BE2C (cell line): ENCODE results near the gene TCEAL9. TPM values are rescaled to one million over a fixed set of nuclear protein-coding genes. Genes with fewer than 3 reads are reported as not detected.

Experiments used
- DNase-seq: peaks from one replicate; pipeline ENCODE4 v3.0.0-alpha.2; 2020
- H3K27me3 ChIP-seq: fragments of 250-450 bp; sonication (Bioruptor Pico); 2 replicates; pipeline ENCODE4 v1.5.1; 2020; ENCODE audit warnings: mild to moderate bottlenecking
- H3K36me3 ChIP-seq: fragments of 250-450 bp; sonication (Bioruptor Pico); 2 replicates; pipeline ENCODE4 v1.5.1; 2020; ENCODE audit warnings: mild to moderate bottlenecking
- H3K4me1 ChIP-seq: fragments of 250-450 bp; sonication (Bioruptor Pico); 2 replicates; pipeline ENCODE4 v1.5.1; 2020
- H3K4me3 ChIP-seq: 2 replicates; pipeline ENCODE4 v1.5.1; 2011; ENCODE audit warnings: low read depth, low read length
- H3K9me3 ChIP-seq: fragments of 250-450 bp; sonication (Bioruptor Pico); 2 replicates; pipeline ENCODE4 v1.5.1; 2020
- CTCF ChIP-seq: IDR thresholded peaks from 2 replicates; pipeline ENCODE4 v1.5.1; 2012; ENCODE audit warnings: mild to moderate bottlenecking, low read depth, low read length
- polyA plus RNA-seq: library from polyadenylated mRNA; unstranded; fragments of >200 nt; gene quantifications from one replicate; pipeline ENCODE4 v1.2.1, GENCODE V29; 2012; ENCODE audit warnings: low read depth, missing spikeins; ENCODE audit not compliant: insufficient read length, insufficient read depth

Gene TCEAL9
- 43.2 TPM for polyA plus RNA-seq

- peak; percentile 58 for DNase-seq
- no peaks in the 10 kb centered on the region for H3K4me1 ChIP-seq
- no peaks in the 10 kb centered on the region for H3K9me3 ChIP-seq
- H3K36me3 ChIP-seq = no peaks in the 10 kb centered on the region
- H3K27me3 ChIP-seq = no peaks in the 10 kb centered on the region
- H3K4me3 ChIP-seq = peak within 1 kb of the TSS; percentile 91
- no peak for TF ChIP-seq CTCF
Observed at GRCh38 chrX:103356130-103356798, at the start of gene TCEAL9. TSS of gene TCEAL9 (plus strand) at chrX:103356506. CDS start at chrX:103357685, 1,179 bp downstream.

- peak overlapping the region; percentile 71 for H3K4me3 ChIP-seq
- H3K9me3 ChIP-seq = no peaks in the 10 kb centered on the region
- TF ChIP-seq CTCF = no peak
- H3K4me1 ChIP-seq = no peaks in the 10 kb centered on the region
- H3K27me3 ChIP-seq = no peaks in the 10 kb centered on the region
- no peaks in the 10 kb centered on the region for H3K36me3 ChIP-seq
- no peak for DNase-seq
Observed at GRCh38 chrX:103309860-103310554, 46.3 kb upstream of the TCEAL9 start.

- H3K9me3 ChIP-seq = no peaks in the 10 kb centered on the region
- H3K36me3 ChIP-seq = no peaks in the 10 kb centered on the region
- H3K4me3 ChIP-seq = peak within 1 kb of the TSS; percentile 71
- DNase-seq = peak; percentile 80
- no peaks in the 10 kb centered on the region for H3K4me1 ChIP-seq
- no peak for TF ChIP-seq CTCF
- H3K27me3 ChIP-seq = no peaks in the 10 kb centered on the region
Observed at GRCh38 chrX:103310555-103311398, 45.5 kb upstream of the TCEAL9 start, which contains the start of gene BEX2. TSS of gene BEX2 (minus strand) at chrX:103310990. CDS start at chrX:103309976, 1,014 bp downstream.

GRCh38 chrX:103311399-103311780 lies 44.9 kb upstream of the TCEAL9 start:
- H3K4me3 ChIP-seq = no peak overlapping the region
- TF ChIP-seq CTCF = no peak
- no peak for DNase-seq
- H3K4me1 ChIP-seq = no peaks in the 10 kb centered on the region
- H3K36me3 ChIP-seq = no peaks in the 10 kb centered on the region
- H3K9me3 ChIP-seq = no peaks in the 10 kb centered on the region
- H3K27me3 ChIP-seq = no peaks in the 10 kb centered on the region

- Histone ChIP-seq H3K27me3 (no peaks in the 10 kb centered on the region), H3K4me3 (peak within 1 kb of the TSS; percentile 63), H3K9me3 (no peaks in the 10 kb centered on the region), H3K36me3 (no peaks in the 10 kb centered on the region), H3K4me1 (no peaks in the 10 kb centered on the region)
- DNase-seq = peak; percentile 43
- no peak for TF ChIP-seq CTCF
Observed at GRCh38 chrX:103329991-103330390, 26.3 kb upstream of the TCEAL9 start, which contains the start of gene TCEAL7. TSS of gene TCEAL7 (plus strand) at chrX:103330239. CDS start at chrX:103331404, 1,165 bp downstream.
